Ascending aorta (tissue), 2 donors: Measurements from ENCODE around the gene COL13A1. TPM values are rescaled to one million over a fixed set of nuclear protein-coding genes. Genes with fewer than 3 reads are reported as not detected.

Experiments
- DNase-seq, 2 donors: peaks; one replicate each; pipeline ENCODE4 v3.0.0-alpha.2; 2019; ENCODE audit warnings: low spot score in 2 of 2
- H3K27ac ChIP-seq, 2 donors: fragments of 200-600 bp; sonication (generic); one replicate each; pipeline ENCODE4 v1.5.1; 2016 to 2017; ENCODE audit warnings: mild to moderate bottlenecking in 1 of 2
- H3K27me3 ChIP-seq: fragments of 200-600 bp; sonication (generic); one replicate; pipeline ENCODE4 v1.5.1; 2017
- H3K36me3 ChIP-seq, 2 donors: fragments of 200-600 bp; sonication (generic); one replicate each; pipeline ENCODE4 v1.5.1; 2016
- H3K4me1 ChIP-seq, 2 donors: fragments of 200-600 bp; sonication (generic); one replicate each; pipeline ENCODE4 v1.5.1; 2016 to 2017; ENCODE audit warnings: mild to moderate bottlenecking in 1 of 2
- H3K4me3 ChIP-seq, 2 donors: fragments of 200-600 bp; sonication (generic); one replicate each; pipeline ENCODE4 v1.5.1; 2016 to 2017; ENCODE audit warnings: mild to moderate bottlenecking in 1 of 2
- H3K9me3 ChIP-seq, 2 donors: fragments of 200-600 bp; sonication (generic); one replicate each; pipeline ENCODE4 v1.5.1; 2016
- CTCF ChIP-seq, 3 experiments: fragments of 200-600 bp in 2 of 3; fragments of 450-650 bp in 1 of 3; sonication (generic) in 2 of 3; IDR thresholded peaks; one replicate each; pipeline ENCODE4 v1.5.1; 2016 to 2019; ENCODE audit warnings: antibody characterized with exemption in 3 of 3, mild to moderate bottlenecking in 1 of 3, moderate library complexity in 1 of 3
- intact Hi-C: fragments of 100-400 bp; cut with DNase I; formaldehyde crosslinking; loops from one replicate; pipeline ENCODE4 v1.15.1; 2023
- total RNA-seq: library from RNA; depleted of rRNA; stranded (reverse); fragments of >200 nt; gene quantifications from one replicate; pipeline ENCODE4 v1.1.0, GENCODE V29; 2016

Gene COL13A1
- total RNA-seq, 1 donor from 2014 or later: 8.0 TPM

GRCh38 chr10:69861251-69862240, 59.8 kb downstream of the COL13A1 start:
- H3K4me1 ChIP-seq: peaks cover 0 to 6% of the 10 kb centered on the region in 2 donors
- intact Hi-C loops: no loop called here
- no peak for DNase-seq
- TF ChIP-seq CTCF (IDR thresholded peaks at IDR 0.05): peak in 2 of 3 experiments; percentile 15 to 32
- no peaks in the 10 kb centered on the region for H3K36me3 ChIP-seq
- H3K4me3 ChIP-seq: no peak overlapping the region
- H3K27ac ChIP-seq: peak overlapping the region; percentile 29 to 34
- no peaks in the 10 kb centered on the region for H3K9me3 ChIP-seq
- H3K27me3 ChIP-seq: no peaks in the 10 kb centered on the region

- H3K36me3 ChIP-seq: no peaks in the 10 kb centered on the region
- no peaks in the 10 kb centered on the region for H3K9me3 ChIP-seq
- H3K4me3 ChIP-seq: no peak overlapping the region
- no peaks in the 10 kb centered on the region for H3K27me3 ChIP-seq
- H3K4me1 ChIP-seq: peaks cover 0 to 6% of the 10 kb centered on the region in 2 donors
- no peak for DNase-seq
- no peak overlapping the region for H3K27ac ChIP-seq
- intact Hi-C loops: no loop called here
- TF ChIP-seq CTCF (IDR thresholded peaks at IDR 0.05): no peak
These were observed 61.3 kb downstream of the COL13A1 start for GRCh38 chr10:69862882-69863530.

GRCh38 chr10:69863580-69863979, 61.9 kb downstream of the COL13A1 start:
- H3K4me1 ChIP-seq: peaks cover 0 to 6% of the 10 kb centered on the region in 2 donors
- no peak overlapping the region for H3K4me3 ChIP-seq
- H3K27me3 ChIP-seq: no peaks in the 10 kb centered on the region
- H3K9me3 ChIP-seq: no peaks in the 10 kb centered on the region
- intact Hi-C loops: no loop called here
- no peaks in the 10 kb centered on the region for H3K36me3 ChIP-seq
- DNase-seq: no peak
- no peak overlapping the region for H3K27ac ChIP-seq
- TF ChIP-seq CTCF (IDR thresholded peaks at IDR 0.05): no peak

GRCh38 chr10:69864321-69864720, 62.6 kb downstream of the COL13A1 start:
- intact Hi-C loops: no loop called here
- H3K27me3 ChIP-seq: no peaks in the 10 kb centered on the region
- no peak overlapping the region for H3K4me3 ChIP-seq
- no peak for TF ChIP-seq CTCF (IDR thresholded peaks at IDR 0.05)
- H3K9me3 ChIP-seq: no peaks in the 10 kb centered on the region
- DNase-seq: no peak
- peaks cover 0 to 6% of the 10 kb centered on the region in 2 donors for H3K4me1 ChIP-seq
- no peak overlapping the region for H3K27ac ChIP-seq
- H3K36me3 ChIP-seq: no peaks in the 10 kb centered on the region

GRCh38 chr10:69865450-69865849, 63.7 kb downstream of the COL13A1 start:
- H3K4me1 ChIP-seq: peaks cover 0 to 6% of the 10 kb centered on the region in 2 donors
- TF ChIP-seq CTCF (IDR thresholded peaks at IDR 0.05): no peak
- intact Hi-C loops: loop anchor here (5.0 kb wide), 1 partner anchor 47 kb away; no protein-coding TSS in a partner anchor
- no peaks in the 10 kb centered on the region for H3K9me3 ChIP-seq
- no peak overlapping the region for H3K27ac ChIP-seq
- H3K36me3 ChIP-seq: no peaks in the 10 kb centered on the region
- no peak overlapping the region for H3K4me3 ChIP-seq
- no peak for DNase-seq
- H3K27me3 ChIP-seq: no peaks in the 10 kb centered on the region
